GM12872 (cell line): Measurements from ENCODE around the gene VPS11.

ENCODE experiments used
- TF ChIP-seq, protein P1 (sequence below): IDR thresholded peaks from 3 replicates; pipeline ENCODE4 v1.5.1; 2011; ENCODE audit warnings: low read depth, mild to moderate bottlenecking, low read length, moderate library complexity; ENCODE audit not compliant: insufficient read depth

Gene VPS11

DNA sequence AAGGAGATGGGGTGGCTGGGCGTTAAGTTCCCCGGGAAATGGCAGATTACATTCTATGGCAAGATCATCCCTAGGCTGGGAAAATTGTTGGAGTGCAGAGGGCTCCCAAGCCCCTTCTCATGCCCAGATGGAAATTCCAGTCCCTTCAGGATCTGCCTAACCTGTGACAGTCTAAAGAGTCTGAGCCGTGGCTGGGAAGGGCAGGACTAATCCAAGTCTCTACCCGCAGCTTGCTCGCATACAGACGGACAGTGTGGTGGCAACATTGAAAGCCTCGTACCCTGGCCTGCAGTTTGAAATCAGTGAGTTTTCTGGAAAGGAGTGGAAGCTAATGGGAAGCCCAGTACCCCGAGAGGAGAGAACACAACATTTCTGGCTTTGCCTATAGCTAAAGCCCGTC lies 20.8 kb downstream of the VPS11 start:
- TF ChIP-seq, protein P1, sequence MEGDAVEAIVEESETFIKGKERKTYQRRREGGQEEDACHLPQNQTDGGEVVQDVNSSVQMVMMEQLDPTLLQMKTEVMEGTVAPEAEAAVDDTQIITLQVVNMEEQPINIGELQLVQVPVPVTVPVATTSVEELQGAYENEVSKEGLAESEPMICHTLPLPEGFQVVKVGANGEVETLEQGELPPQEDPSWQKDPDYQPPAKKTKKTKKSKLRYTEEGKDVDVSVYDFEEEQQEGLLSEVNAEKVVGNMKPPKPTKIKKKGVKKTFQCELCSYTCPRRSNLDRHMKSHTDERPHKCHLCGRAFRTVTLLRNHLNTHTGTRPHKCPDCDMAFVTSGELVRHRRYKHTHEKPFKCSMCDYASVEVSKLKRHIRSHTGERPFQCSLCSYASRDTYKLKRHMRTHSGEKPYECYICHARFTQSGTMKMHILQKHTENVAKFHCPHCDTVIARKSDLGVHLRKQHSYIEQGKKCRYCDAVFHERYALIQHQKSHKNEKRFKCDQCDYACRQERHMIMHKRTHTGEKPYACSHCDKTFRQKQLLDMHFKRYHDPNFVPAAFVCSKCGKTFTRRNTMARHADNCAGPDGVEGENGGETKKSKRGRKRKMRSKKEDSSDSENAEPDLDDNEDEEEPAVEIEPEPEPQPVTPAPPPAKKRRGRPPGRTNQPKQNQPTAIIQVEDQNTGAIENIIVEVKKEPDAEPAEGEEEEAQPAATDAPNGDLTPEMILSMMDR = no peak

DNA sequence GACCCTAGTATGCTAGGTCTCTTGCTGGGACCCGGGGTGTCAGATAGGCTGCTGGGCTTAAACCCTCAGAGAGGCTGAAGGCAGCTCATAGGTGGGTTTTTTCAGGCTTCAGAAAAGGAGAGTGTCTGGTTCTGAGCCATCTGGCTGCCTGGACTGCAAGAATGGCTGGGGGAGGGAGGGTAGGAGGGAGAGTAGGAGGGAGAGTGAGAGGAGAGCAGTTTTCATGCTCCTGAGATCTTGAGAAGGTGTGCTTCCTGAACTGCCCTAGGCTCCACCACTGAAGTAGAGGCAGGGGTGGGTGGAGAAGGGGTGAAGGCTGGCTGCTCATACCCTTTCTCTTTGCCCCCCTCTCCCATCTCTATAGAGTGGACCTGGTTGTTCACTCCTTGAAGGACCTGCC lies 21.7 kb downstream of the VPS11 start:
- TF ChIP-seq, protein P1 = no peak

DNA sequence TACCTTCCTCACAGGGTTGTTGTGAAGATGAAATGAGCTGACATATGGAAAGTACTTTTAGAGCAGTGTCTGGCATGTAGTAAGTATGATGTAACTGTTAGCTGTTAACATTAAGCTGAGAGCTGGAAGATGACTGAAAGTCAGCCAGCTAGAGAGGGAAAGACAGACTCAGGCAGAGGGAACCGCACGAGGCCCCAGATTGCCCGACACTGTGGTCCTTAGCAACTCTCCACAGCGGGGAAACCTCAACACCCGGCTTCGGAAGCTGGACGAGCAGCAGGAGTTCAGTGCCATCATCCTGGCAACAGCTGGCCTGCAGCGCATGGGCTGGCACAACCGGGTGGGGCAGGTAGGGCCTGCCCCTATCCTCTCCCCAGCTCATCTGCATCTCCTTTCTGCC lies 23.6 kb downstream of the VPS11 start:
- TF ChIP-seq, protein P1 = no peak

DNA sequence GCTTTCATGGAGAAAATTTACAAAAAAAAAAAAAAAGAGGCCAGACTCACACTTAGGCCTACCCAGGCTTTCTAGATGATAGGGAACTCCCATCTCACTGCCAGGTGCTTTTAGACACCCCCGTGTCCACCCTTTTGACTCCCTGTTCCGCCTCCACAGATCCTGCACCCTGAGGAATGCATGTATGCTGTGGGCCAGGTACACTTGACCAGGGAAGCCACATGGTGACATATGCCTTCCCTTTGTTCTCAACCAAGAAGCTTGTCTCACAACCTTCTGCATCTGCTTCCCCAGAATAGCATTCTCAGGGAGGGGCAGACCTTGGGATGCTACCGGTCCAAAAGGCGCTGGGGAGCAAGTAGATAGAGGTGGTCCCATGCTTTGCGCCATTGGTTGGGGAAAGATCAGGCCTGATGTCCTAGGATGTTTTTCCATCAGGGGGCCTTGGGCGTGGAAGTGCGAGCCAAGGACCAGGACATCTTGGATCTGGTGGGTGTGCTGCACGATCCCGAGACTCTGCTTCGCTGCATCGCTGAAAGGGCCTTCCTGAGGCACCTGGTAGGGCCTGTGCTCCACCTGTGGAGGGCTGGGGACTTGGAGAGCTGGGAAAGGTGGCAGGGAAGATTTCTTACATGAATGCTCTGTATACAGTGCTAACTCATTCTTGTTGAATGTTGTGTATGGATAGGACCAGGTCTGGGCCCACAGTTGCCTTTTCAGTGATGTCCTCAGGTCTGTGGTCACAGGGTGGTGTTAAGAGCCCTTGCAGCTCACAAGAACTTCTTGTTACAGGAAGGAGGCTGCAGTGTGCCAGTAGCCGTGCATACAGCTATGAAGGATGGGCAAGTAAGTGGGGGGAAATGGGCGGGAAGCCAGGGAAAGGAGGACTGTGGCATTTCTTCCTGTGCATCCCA lies 24.6 kb downstream of the VPS11 start:
- TF ChIP-seq, protein P1 = no peak

DNA sequence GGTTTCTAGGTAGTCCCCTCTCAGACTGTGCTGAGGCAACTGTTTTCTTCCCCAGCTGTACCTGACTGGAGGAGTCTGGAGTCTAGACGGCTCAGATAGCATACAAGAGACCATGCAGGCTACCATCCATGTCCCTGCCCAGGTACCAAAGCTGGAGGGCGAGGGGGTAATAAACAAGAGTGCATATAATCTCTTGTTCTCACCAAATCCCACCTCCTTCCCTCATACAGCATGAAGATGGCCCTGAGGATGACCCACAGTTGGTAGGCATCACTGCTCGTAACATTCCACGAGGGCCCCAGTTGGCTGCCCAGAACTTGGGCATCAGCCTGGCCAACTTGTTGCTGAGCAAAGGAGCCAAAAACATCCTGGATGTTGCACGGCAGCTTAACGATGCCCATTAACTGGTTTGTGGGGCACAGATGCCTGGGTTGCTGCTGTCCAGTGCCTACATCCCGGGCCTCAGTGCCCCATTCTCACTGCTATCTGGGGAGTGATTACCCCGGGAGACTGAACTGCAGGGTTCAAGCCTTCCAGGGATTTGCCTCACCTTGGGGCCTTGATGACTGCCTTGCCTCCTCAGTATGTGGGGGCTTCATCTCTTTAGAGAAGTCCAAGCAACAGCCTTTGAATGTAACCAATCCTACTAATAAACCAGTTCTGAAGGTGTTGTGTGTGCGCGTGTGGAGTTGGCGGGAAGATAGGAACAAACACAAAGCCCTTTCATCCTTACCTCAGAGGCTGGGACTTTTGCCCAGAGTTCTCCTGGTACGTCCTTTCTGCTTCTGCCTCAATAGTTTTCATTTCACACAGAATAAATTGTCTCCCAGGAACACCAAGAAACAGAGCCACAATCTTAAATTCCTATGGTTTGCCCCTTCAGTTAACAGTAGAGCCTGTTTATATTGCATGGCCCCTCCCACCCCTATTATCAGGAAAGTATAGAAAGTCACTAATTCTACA lies 25.5 kb downstream of the VPS11 start:
- TF ChIP-seq, protein P1 = no peak

DNA sequence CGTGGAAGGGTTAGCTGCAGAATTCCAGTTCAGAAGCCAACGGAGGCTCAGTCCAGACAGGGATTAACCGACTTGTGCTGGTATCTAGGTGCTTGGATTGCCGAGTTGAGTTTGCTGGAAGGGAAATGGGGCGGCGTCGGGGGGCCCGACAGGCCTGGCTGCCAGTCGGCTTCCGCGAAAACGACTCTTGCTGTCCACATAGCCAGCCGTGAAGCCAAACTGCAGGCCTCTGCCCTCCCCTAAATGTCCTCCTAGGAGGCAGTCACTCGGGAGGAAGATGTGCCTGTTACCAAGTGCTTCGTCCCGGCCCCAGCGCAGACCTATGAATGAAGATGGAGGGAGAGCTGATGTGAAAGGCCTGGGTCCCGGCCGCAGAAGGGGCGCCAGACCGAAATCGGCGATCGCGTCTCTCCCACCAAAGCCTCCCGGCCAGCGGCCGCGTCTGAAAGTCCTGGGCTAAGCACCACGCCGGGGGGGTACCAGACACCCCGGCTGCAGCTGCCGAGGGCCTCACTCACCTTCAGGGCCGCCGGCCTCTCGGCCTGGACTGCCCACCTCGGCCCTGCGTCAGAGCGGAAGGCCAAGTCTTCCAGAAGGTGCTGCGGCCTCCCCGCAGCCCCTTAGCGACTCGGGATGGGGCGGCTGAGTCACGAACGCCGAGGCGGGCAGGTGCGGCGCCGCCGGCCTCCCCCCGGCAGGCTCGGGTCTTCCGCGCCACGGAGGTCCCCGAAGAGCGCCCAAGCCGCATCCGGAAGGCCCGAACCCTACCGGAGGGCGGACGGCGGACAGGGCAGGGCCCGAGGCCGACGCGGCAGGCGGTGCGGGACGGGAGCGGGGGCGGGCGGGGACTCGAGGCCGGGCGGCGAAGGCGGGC lies 26.6 kb downstream of the VPS11 start:
- TF ChIP-seq, protein P1 = no peak
